Lung microvascular endothelial cell (primary cell): ENCODE measurements around the gene KIF6. TPM values are rescaled to one million over a fixed set of nuclear protein-coding genes. Genes with fewer than 3 reads are reported as not detected.

Experiments
- DNase-seq, 2 donors: peaks; one replicate each; pipeline versions ENCODE4 v3.0.0 to v3.0.0-alpha.2; 2010; ENCODE audit warnings: low read depth in 2 of 2
- total RNA-seq: library from RNA; depleted of rRNA; stranded (reverse); fragments of >200 nt; gene quantifications from 2 replicates; pipeline ENCODE4 v1.2.1, GENCODE V29; 2014

Gene KIF6
- total RNA-seq, 1 donor from 2014 or later = 0.40 TPM

- DNase-seq = no peak
These were observed 130.9 kb downstream of the KIF6 start for GRCh38 chr6:39594285-39594684.

GRCh38 chr6:39593646-39594045 lies 131.6 kb downstream of the KIF6 start:
- no peak for DNase-seq

DNA sequence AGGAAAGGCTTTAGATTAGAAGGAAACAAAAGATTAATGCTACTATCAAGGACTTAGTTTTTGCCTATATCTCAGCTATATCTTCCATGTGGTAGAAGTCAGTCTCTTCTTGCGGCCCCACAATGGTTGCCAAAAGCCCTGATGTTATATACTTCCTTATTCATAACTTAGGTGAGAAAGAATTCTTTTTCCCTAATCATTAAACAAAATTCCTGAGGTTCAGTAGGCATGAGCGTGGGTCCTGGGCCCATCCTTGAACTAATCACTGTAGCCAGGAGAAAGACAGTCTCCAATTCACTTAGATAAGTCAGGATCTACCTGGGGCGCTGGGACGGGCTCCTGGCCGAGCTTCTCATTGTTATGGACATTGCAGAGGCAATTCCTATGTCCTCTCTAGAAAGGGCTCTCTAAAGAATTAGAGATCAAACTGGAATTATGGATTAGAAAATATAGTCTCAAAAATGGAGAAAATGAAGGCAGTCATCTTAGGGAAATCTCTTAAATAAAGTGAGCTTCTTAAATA lies 134.3 kb downstream of the KIF6 start:
- DNase-seq = no peak

DNA sequence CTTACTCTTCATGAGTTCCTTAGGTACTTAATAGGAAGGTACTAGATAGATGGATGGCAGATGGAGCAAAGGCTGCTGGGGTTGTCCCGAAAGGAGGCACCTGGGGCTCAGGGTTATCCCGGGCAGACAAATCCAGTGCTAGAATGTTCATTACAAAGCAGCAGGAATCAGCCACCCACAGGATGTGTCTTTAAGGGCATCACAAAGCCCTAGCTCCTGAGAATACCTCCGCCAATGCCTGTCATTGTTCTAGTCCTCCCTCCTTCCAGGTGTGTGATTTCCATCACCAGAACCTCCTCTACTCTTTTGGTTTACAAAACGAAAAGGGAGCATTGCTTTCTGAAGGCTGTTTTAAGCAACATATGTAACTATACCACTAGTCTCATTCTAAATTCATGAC lies 138.1 kb downstream of the KIF6 start:
- no peak for DNase-seq

GRCh38 chr6:39585641-39586040 lies 139.6 kb downstream of the KIF6 start:
- no peak for DNase-seq

DNA sequence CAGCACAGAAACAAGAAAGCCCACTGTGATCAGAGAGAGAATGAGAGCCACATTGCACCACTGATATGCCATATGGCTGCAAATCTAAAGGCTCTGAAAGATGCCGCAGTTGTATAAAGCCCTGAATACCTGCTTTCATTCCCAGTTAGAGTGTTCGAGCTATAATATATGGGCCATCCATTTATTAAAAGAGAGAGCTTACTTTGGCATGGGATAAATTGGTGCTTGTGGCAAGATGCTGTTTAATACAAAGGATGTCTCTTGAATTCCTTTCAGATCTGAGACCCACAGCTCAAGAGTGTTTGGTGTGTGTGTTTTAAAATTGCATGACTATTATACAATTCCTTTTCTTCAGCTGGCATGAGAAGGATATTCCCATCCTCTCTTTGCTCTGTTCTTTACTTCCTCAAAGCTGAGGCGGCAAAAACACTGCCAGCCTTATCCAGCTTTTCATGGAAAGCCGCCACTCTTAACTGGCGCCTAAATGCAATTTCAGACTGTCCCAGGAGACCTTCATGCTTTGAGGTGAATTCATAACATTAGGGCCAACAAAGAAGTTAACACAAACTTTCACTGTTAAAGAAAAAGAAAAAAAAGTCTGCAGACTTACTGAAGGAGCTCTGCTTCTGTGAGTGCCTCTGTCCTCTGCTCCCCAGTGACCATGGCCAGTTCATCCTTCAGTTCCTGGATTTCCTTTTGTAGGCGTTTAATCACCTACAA lies 147.6 kb downstream of the KIF6 start:
- no peak for DNase-seq

- DNase-seq = no peak
These were observed 148.5 kb downstream of the KIF6 start for GRCh38 chr6:39576556-39577303.

GRCh38 chr6:39574991-39575390 lies 150.2 kb downstream of the KIF6 start:
- no peak for DNase-seq

DNA sequence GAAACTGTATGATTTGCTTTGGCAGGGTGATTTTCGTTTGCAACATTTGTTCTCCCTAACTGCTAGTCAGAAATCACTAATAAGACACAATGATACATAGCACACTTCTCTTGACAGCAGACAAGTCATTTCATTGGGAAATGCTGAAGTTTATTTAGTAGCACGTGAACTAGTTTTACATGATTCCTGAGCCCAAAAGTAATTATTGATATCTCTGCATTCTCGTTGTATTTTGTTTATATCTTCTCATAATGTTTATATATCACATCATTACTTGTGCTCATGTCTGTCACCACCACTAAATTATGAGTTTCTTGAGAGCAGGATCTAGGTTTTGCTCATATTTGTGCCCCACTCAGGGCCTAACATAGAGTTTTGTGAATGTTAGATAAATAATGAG lies 151.7 kb downstream of the KIF6 start:
- DNase-seq = no peak

- DNase-seq = no peak
These were observed 152.4 kb downstream of the KIF6 start for GRCh38 chr6:39572661-39573340.

GRCh38 chr6:39568896-39569295 lies 156.3 kb downstream of the KIF6 start:
- peak in 1 of 2 donors; percentile 2 for DNase-seq

- DNase-seq = no peak
These were observed 158.1 kb downstream of the KIF6 start for GRCh38 chr6:39567091-39567490.

DNA sequence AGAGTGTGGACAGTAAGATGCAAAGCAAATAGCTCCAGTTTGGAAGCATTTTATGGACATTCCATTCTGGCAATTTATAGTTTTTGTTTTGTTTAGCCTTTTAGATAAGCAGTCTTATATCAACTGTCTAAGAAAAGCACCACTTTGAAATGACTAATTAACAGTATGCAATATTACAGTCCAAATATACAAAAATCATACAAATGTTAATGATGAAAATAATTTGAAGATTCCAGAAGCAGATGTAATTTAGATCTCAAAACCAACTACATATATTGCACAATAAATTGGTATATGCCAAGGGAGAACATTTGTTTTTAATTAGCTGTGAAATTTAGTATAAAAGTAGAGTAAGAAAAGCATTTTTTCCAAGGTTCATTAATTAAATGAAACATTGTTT lies 158.8 kb downstream of the KIF6 start:
- DNase-seq = no peak

GRCh38 chr6:39565956-39566355 lies 159.3 kb downstream of the KIF6 start:
- no peak for DNase-seq

DNA sequence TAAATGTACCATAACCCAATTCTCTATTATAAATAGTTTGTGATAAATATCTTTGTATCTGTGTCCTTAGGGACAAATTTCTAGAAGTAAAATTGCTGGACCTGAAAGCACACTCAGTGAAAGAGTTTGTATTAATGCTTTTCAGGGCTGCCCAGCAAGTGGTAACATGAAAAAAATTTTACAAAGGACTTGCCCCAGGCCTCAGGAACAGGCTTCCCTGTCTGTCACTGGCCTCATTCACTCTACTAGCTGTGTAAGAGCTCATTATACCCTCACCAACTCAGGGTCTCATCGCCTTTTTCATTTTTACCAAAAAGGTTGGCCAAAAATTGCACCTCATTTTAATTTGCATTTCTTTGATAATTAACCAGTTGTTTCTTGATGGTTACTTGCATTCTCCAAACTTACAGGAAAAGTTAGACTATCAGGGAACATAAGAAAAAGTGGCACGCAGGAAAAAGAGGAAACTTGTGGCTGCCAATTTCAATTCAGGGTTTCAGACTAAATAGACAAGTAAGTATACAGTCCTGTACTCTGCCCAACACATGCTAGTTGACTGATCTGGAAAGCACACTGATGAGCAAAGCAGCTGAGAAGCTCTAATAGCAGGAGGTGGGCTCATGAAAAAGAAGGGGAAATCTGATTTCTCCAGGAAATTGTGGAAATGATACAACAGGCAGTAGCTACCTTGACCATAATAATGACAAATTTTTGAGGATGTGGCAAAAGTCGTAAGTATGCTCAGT lies 161.5 kb downstream of the KIF6 start:
- no peak for DNase-seq

GRCh38 chr6:39561536-39562266 lies 163.5 kb downstream of the KIF6 start:
- no peak for DNase-seq

DNA sequence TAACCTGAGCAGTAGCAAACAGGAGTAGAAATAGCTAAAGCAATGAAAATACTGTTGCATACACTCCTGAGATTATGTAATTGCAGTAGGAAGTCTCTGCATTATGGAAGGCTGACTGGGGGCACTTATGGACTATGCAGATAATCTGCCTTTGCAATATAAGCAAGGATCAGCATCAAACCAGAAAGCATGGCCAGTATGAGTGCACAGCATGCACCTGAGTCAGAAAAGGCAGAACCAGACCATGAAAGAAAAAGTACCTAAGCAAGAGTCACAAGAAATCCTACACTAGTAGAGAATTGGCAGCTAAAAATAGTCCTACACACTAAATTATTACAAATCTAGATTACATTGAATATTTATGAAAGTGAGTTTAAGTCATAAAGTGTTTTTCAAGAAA lies 164.3 kb downstream of the KIF6 start:
- no peak for DNase-seq

DNA sequence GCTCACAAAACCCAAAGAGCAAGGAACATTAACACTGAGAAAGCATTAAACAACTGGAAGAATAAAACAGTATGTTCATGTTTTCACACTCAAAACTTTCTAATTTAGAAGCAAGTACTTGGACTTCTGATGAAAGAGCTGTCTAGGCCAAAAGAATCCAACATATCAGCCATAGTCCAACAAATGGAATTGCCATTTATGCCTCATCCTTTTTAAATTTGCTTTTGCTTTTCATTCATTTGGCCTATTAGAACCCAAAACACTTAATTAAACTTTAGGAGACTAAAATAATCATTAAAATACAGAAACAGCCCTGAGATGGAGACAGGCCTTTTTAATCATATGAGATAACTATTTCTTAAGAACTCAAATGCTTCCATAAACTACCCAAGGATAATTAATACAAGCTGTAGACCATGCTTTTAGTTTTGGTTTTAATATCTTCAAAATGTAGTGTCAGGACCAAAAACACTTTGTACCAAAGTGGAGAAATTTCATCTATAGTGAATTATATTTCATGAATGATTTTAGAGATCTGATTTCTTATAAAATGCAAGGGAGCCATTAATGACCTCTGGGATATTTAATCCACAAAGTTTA lies 166.5 kb downstream of the KIF6 start:
- DNase-seq = no peak

DNA sequence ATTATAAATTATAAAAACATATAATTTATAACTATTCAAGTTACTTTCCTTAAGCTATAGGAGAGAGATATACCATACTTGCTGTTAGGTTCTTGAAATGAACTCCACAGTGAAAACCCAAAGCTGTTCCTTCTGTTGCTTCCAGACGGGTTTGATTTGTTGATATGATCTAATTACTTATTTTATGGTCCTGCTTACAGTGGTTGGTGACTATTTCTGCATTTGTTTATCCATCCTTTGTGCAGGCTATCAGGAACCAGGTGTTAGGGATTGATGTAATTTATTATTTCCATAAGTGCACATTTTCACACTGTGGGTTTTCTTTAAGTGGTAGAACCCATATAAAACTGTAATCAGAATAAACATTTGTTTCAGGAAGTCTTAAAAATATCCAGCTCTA lies 167.1 kb downstream of the KIF6 start:
- no peak for DNase-seq

GRCh38 chr6:39555136-39555535 lies 170.1 kb downstream of the KIF6 start:
- no peak for DNase-seq
